HepG2 (cell line): Measurements from ENCODE around the gene NPPB. TPM values are rescaled to one million over a fixed set of nuclear protein-coding genes. Genes with fewer than 3 reads are reported as not detected.
A peak's percentile ranks its signal among the peaks of the same experiment; 100 is the strongest.

Source experiments
- ATAC-seq: fragments of 200-7000 bp; cut with Tn5 transposase; 3 replicates; pipeline ENCODE4 v1.9.1; 2020; ENCODE audit warnings: mild to moderate bottlenecking, moderate library complexity
- BruUV-seq: library from RNA; stranded (reverse); fragments of 400-500 nt; replicated peaks from 2 replicates; lab custom pipeline; 2021; lab: Mats Ljungman, UMichigan
- CTCF ChIA-PET: fragments of 300-600 bp; formaldehyde crosslinking; extraction: SDS; loops from one replicate; lab custom pipeline; 2021; ENCODE audit warnings: low total read pairs, inconsistent platforms, low intra/inter-chr PET ratio; lab: Yijun Ruan, JAX
- POLR2A ChIA-PET: fragments of 350-600 bp; sonication (Branson Sonifier 250); formaldehyde crosslinking; loops from one replicate; lab custom pipeline; 2020; ENCODE audit warnings: antibody characterized with exemption, inconsistent platforms; lab: Yijun Ruan, JAX
- DNase-seq: peaks from one replicate; pipeline ENCODE4 v3.0.0-alpha.2; 2015; ENCODE audit warnings: low spot score
- FAIRE-seq: peaks from 3 replicates; lab custom pipeline; 2011; peaks lifted over from hg19 to GRCh38; lab: Jason Lieb, UNC
- H2AFZ ChIP-seq: one replicate; pipeline ENCODE4 v1.6.1; 2011; ENCODE audit warnings: low read length, inconsistent platforms
- H3K27ac ChIP-seq: fragments of 300-600 bp; 3 replicates; pipeline ENCODE4 v1.8.0; 2011; ENCODE audit warnings: mixed run types, mild to moderate bottlenecking, mixed read lengths, low read length, inconsistent platforms; ENCODE audit not compliant: insufficient read depth; ENCODE audit errors: extremely low read length
- H3K27me3 ChIP-seq, 2 experiments: fragments of 200-600 bp in 1 of 2; 2 replicates in 1 of 2; 3 replicates in 1 of 2; pipeline versions ENCODE4 v1.6.0 to v1.8.0; 2011; ENCODE audit warnings: low read length in 2 of 2, mild to moderate bottlenecking in 2 of 2, moderate library complexity in 2 of 2, inconsistent platforms in 1 of 2; ENCODE audit not compliant: insufficient read depth in 2 of 2, control insufficient read depth in 1 of 2
- H3K36me3 ChIP-seq, 2 experiments: fragments of 200-600 bp in 1 of 2; replicated peaks in 1 of 2; 2 replicates in 1 of 2; 3 replicates in 1 of 2; pipeline versions ENCODE4 v1.5.1 to v1.8.0; 2011; ENCODE audit warnings: low read length in 2 of 2, inconsistent platforms in 1 of 2; ENCODE audit not compliant: insufficient read depth in 2 of 2, control insufficient read depth in 1 of 2
- H3K4me1 ChIP-seq: 2 replicates; pipeline ENCODE4 v1.5.1; 2012; ENCODE audit warnings: low read length, inconsistent platforms; ENCODE audit not compliant: insufficient read depth
- H3K4me2 ChIP-seq: 2 replicates; pipeline ENCODE4 v1.6.0; 2011; ENCODE audit warnings: low read depth, low read length, inconsistent platforms
- H3K4me3 ChIP-seq, 3 experiments: fragments of 200-600 bp in 1 of 3; sonication (generic), shearing (Covaris generic) in 1 of 3; replicated peaks in 1 of 3; 2 replicates each; pipeline ENCODE4 v1.5.1; 2011 to 2016; ENCODE audit warnings: low read length in 3 of 3, inconsistent platforms in 2 of 3, low read depth in 2 of 3, mild to moderate bottlenecking in 2 of 3, control low read depth in 1 of 3, mixed read lengths in 1 of 3; ENCODE audit not compliant: insufficient read depth in 1 of 3
- H3K79me2 ChIP-seq: one replicate; pipeline ENCODE4 v1.6.1; 2011; ENCODE audit warnings: low read length, inconsistent platforms; ENCODE audit not compliant: insufficient read depth
- H3K9ac ChIP-seq: 2 replicates; pipeline ENCODE4 v1.6.0; 2011; ENCODE audit warnings: mild to moderate bottlenecking, low read depth, low read length, inconsistent platforms; ENCODE audit not compliant: insufficient read depth
- H3K9me3 ChIP-seq: 2 replicates; pipeline ENCODE4 v1.5.1; 2012; ENCODE audit warnings: mild to moderate bottlenecking, low read length
- H4K20me1 ChIP-seq: 2 replicates; pipeline ENCODE4 v1.6.0; 2011; ENCODE audit warnings: inconsistent platforms, mild to moderate bottlenecking, low read length, moderate library complexity; ENCODE audit not compliant: insufficient read depth
- EP300 ChIP-seq, 3 experiments: sonication (generic) in 1 of 3; formaldehyde crosslinking in 1 of 3; IDR thresholded peaks; 2 replicates each; pipeline versions ENCODE4 v1.5.1 to v1.6.1; 2011 to 2020; ENCODE audit warnings: low read depth in 2 of 3, low read length in 2 of 3, borderline replicate concordance in 1 of 3, improper control_type of control experiment in 1 of 3, mild to moderate bottlenecking in 1 of 3, missing genetic modification reagents in 1 of 3, moderate library complexity in 1 of 3
- GABPA ChIP-seq, 2 experiments: IDR thresholded peaks; 2 replicates each; pipeline ENCODE4 v1.6.1; 2011 to 2016; ENCODE audit warnings: low read depth in 2 of 2, low read length in 1 of 2, missing biosample characterization in 1 of 2, missing genetic modification characterization in 1 of 2
- GABPB1 ChIP-seq: IDR thresholded peaks from 2 replicates; pipeline ENCODE4 v1.6.1; 2016; ENCODE audit warnings: mild to moderate bottlenecking, missing genetic modification reagents, moderate library complexity, missing compliant biosample characterization
- MED1 ChIP-seq: sonication (generic); formaldehyde crosslinking; IDR thresholded peaks from 2 replicates; pipeline ENCODE4 v1.4.0; 2020; ENCODE audit warnings: missing genetic modification reagents
- MEF2D ChIP-seq: sonication (generic); formaldehyde crosslinking; IDR thresholded peaks from 2 replicates; pipeline ENCODE4 v1.5.1; 2020; ENCODE audit warnings: mild to moderate bottlenecking, missing genetic modification reagents
- MTA1 ChIP-seq: sonication (generic); formaldehyde crosslinking; IDR thresholded peaks from 2 replicates; pipeline ENCODE4 v1.4.0; 2020; ENCODE audit warnings: missing genetic modification reagents, mild to moderate bottlenecking, borderline replicate concordance
- TFAP4 ChIP-seq: sonication (generic); IDR thresholded peaks from 2 replicates; pipeline ENCODE4 v1.6.1; 2016; ENCODE audit warnings: low read depth, borderline replicate concordance
- ZFX ChIP-seq: sonication (generic); formaldehyde crosslinking; IDR thresholded peaks from 2 replicates; pipeline ENCODE4 v1.4.0; 2020; ENCODE audit warnings: mild to moderate bottlenecking, low read depth, missing genetic modification reagents, moderate library complexity
- ZNF687 ChIP-seq: sonication (generic); formaldehyde crosslinking; IDR thresholded peaks from 2 replicates; pipeline ENCODE4 v1.5.1; 2020; ENCODE audit warnings: mild to moderate bottlenecking, missing genetic modification reagents, moderate library complexity
- WGBS: methylation state at CpG from one replicate; pipeline ENCODE4 v1.1.6; 2017; ENCODE audit warnings: low lambda C conversion rate; 5-methylcytosine and 5-hydroxymethylcytosine counted together
- in situ Hi-C: cut with HindIII; loops from 2 replicates; pipeline ENCODE4 v1.10.0; 2017; ENCODE audit warnings: low pct_unique_long_range_greater_than_20kb; ENCODE audit not compliant: extremely low pct_ligation_motif_present
- intact Hi-C: fragments of 100-400 bp; cut with micrococcal nuclease; formaldehyde crosslinking; loops from one replicate; pipeline ENCODE4 v1.10.0; 2022; ENCODE audit not compliant: unreplicated experiment
- polyA plus RNA-seq, 8 experiments: library from polyadenylated mRNA; depleted of rRNA in 3 of 8; stranded (reverse) in 7 of 8; unstranded in 1 of 8; fragments of >200 nt; fragmentation: Illumina TruSeq in 4 of 8; extraction: Trizol in 4 of 8; gene quantifications; 2 replicates each; pipeline versions ENCODE4 v1.2.1 to v1.2.3, GENCODE V29; 2011 to 2016; ENCODE audit warnings: low read depth in 4 of 8, missing spikeins in 1 of 8, mixed read lengths in 1 of 8; ENCODE audit not compliant: insufficient read depth in 1 of 8
- total RNA-seq, 5 experiments: library from RNA; depleted of rRNA; stranded (reverse); fragments of >200 nt; fragmentation: Illumina TruSeq; extraction: Trizol; gene quantifications; 2 replicates each; pipeline ENCODE4 v1.2.3, GENCODE V29; 2016; ENCODE audit warnings: low read depth in 1 of 5

NPPB gene
- total and polyA plus RNA-seq, 2 of the 13 experiments (the other 11 are each of a cell fraction or from before 2014, with no cell fraction given) = 1.9 TPM; not detected in 1

- H3K27me3 ChIP-seq = peaks cover 4 to 35% of the 10 kb centered on the region in 2 experiments; a peak in 4 of 5 replicates
- H4K20me1 ChIP-seq = no peaks in the 10 kb centered on the region
- ChIA-PET CTCF (no interaction called here), POLR2A (interaction anchor here (2.6 kb wide), 1 partner anchor 27 kb away, joined by 8 read pairs; no protein-coding TSS in a partner anchor)
- no peaks in the 10 kb centered on the region for H3K36me3 ChIP-seq
- peaks cover 61% of the 10 kb centered on the region for H3K4me1 ChIP-seq
- H3K4me2 ChIP-seq = peak overlapping the region; percentile 62
- in situ Hi-C loops (no loop called here), intact Hi-C loops (no loop called here)
- H3K4me3 ChIP-seq = peak overlapping the region in 1 of 3 experiments; percentile 33; a peak in 1 of 6 replicates
- no peak overlapping the region for H2AFZ ChIP-seq
- no peaks in the 10 kb centered on the region for H3K79me2 ChIP-seq
- FAIRE-seq = no peak
- BruUV-seq = no TSS peak
- H3K9ac ChIP-seq = no peak overlapping the region
- H3K9me3 ChIP-seq = no peaks in the 10 kb centered on the region
- ATAC-seq = peak; percentile 20; the same call in 2 of the 3 replicates
- WGBS = 8% methylated on average over 9 of the region's 10 CpGs
- H3K27ac ChIP-seq = no peak overlapping the region
- no peak for DNase-seq
- peak; percentile 39; the same call in 1 of the 2 replicates for TF ChIP-seq GABPB1 (CRISPR knock-in tag)
- TF ChIP-seq TFAP4 = peak; percentile 8; the same call in 1 of the 2 replicates
- TF ChIP-seq GABPA (IDR thresholded peaks at IDR 0.05; ENCODE audit: low read depth, low read length) = no peak
- TF ChIP-seq GABPA (CRISPR knock-in tag; IDR thresholded peaks at IDR 0.05; ENCODE audit: low read depth) = 0 out of 2 replicates have a peak, but pooled peaks have one; percentile 27
- TF ChIP-seq MTA1 (CRISPR knock-in tag) = no peak
- peak; percentile 18; the same call in 1 of the 2 replicates for TF ChIP-seq MED1 (CRISPR knock-in tag)
- TF ChIP-seq ZFX (CRISPR knock-in tag) = peak; percentile 69
- peak; percentile 77 for TF ChIP-seq ZNF687
- 0 out of 2 replicates have a peak, but pooled peaks have one; percentile 22 for TF ChIP-seq MEF2D (CRISPR knock-in tag)
- no peak for TF ChIP-seq EP300 (IDR thresholded peaks at IDR 0.05; ENCODE audit: low read depth in 2 of 2, low read length in 2 of 2)
- no peak for TF ChIP-seq EP300 (CRISPR knock-in tag; IDR thresholded peaks at IDR 0.05; ENCODE audit: borderline replicate concordance)
Measured at GRCh38 chr1:11880911-11881748, 22.4 kb upstream of the NPPB start.
